Hepatocyte (in vitro differentiated cells): ENCODE measurements around the gene H6PD. TPM values are rescaled to one million over a fixed set of nuclear protein-coding genes. Genes with fewer than 3 reads are reported as not detected.

ENCODE experiments used
- DNase-seq: peaks from one replicate; pipeline ENCODE4 v3.0.0-alpha.2; 2016; ENCODE audit warnings: low spot score
- H2AFZ ChIP-seq: fragments of 200-600 bp; sonication (generic); 2 replicates; pipeline ENCODE4 v1.6.0; 2016; ENCODE audit warnings: antibody characterized with exemption, mild to moderate bottlenecking
- H3K27ac ChIP-seq: fragments of 200-600 bp; sonication (generic); 2 replicates; pipeline ENCODE4 v1.5.1; 2016; ENCODE audit warnings: mild to moderate bottlenecking
- H3K27me3 ChIP-seq: fragments of 200-600 bp; sonication (generic); 2 replicates; pipeline ENCODE4 v1.6.1; 2016
- H3K36me3 ChIP-seq: fragments of 200-600 bp; sonication (generic); replicated peaks from 2 replicates; pipeline ENCODE4 v1.5.1; 2016; ENCODE audit warnings: low read depth; ENCODE audit not compliant: insufficient read depth
- H3K4me1 ChIP-seq: fragments of 200-600 bp; sonication (generic); 2 replicates; pipeline ENCODE4 v1.5.1; 2016; ENCODE audit warnings: mild to moderate bottlenecking, moderate library complexity; ENCODE audit not compliant: insufficient read depth
- H3K4me2 ChIP-seq: fragments of 200-600 bp; sonication (generic); 2 replicates; pipeline ENCODE4 v1.6.0; 2016
- H3K4me3 ChIP-seq: fragments of 200-600 bp; sonication (generic); 2 replicates; pipeline ENCODE4 v1.5.1; 2016; ENCODE audit warnings: mild to moderate bottlenecking
- H3K79me2 ChIP-seq: fragments of 200-600 bp; sonication (generic); 2 replicates; pipeline ENCODE4 v1.6.0; 2017; ENCODE audit warnings: mild to moderate bottlenecking
- H3K9me2 ChIP-seq: fragments of 200-600 bp; sonication (generic); replicated peaks from 2 replicates; pipeline ENCODE4 v1.6.0; 2017; ENCODE audit warnings: mild to moderate bottlenecking; ENCODE audit not compliant: insufficient read depth
- H3K9me3 ChIP-seq: fragments of 200-600 bp; sonication (generic); 2 replicates; pipeline ENCODE4 v1.5.1; 2016; ENCODE audit warnings: low read depth, mild to moderate bottlenecking
- H4K20me1 ChIP-seq: fragments of 200-600 bp; sonication (generic); 2 replicates; pipeline ENCODE4 v1.6.0; 2016; ENCODE audit warnings: mild to moderate bottlenecking; ENCODE audit not compliant: insufficient read depth, poor library complexity, severe bottlenecking
- EZH2 ChIP-seq: fragments of 200-600 bp; sonication (generic); IDR thresholded peaks from 2 replicates; pipeline ENCODE4 v1.6.1; 2016; ENCODE audit warnings: antibody characterized with exemption, mild to moderate bottlenecking, borderline replicate concordance
- EZH2phosphoT487 ChIP-seq: fragments of 200-600 bp; sonication (generic); IDR thresholded peaks from one replicate; pipeline ENCODE4 v1.6.1; 2018; ENCODE audit warnings: antibody characterized with exemption, mild to moderate bottlenecking, low read depth, moderate library complexity; ENCODE audit not compliant: unreplicated experiment, severe bottlenecking
- WGBS: methylation state at CpG from one replicate; pipeline ENCODE4 v1.1.6; 2016; ENCODE audit warnings: low lambda C conversion rate; ENCODE audit errors: missing lambda C conversion rate; 5-methylcytosine and 5-hydroxymethylcytosine counted together
- polyA plus RNA-seq: library from polyadenylated mRNA; unstranded; fragments of >200 nt; fragmentation: Nextera tagmentation; extraction: Ambion mirVana; gene quantifications from 2 replicates; pipeline ENCODE4 v1.2.1, GENCODE V29; 2016
- total RNA-seq: library from RNA; depleted of rRNA; stranded (reverse); fragments of >200 nt; gene quantifications from 2 replicates; pipeline ENCODE4 v1.2.3, GENCODE V29; 2014
- TF ChIP-seq, protein P1 (sequence below): fragments of 200-600 bp; sonication (generic); IDR thresholded peaks from 2 replicates; pipeline ENCODE4 v1.5.1; 2016; ENCODE audit warnings: antibody characterized with exemption, mild to moderate bottlenecking; ENCODE audit not compliant: poor library complexity

Gene H6PD
- total and polyA plus RNA-seq, 2 experiments from 2014 or later: 26.3 to 54.8 TPM

DNA sequence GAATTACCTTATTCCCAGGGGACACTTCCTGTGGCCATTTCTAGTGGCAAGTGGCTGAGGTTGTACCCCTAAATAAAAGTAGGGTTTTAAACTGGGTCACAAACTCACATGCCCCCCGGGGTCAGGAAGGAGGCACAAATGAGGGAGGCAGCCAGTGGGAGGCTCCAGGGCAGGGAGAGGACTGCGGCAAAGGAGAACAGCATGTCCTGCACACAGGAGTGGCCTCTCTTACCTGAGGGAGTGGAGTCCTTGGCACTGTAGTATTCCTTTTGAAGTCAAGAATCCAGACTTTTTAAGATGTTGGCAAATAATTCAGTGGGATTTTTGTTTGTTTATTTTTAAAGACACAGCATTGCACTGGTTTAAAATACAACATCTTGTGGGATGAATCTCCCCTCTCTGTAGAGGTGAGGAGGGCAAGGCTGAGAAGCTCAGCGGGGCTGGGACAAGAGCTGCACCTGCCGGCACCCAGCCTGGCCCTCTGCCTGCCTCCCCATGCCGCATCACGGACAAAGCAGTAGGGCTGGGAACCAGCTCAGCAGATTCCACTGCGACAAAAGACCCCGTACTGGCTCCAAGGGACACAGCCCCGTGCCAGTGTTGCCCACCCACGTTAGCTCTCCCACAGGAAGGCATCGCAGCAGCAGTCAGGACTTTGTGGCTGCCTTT is 80.3 kb downstream of the H6PD start:
- H3K9me3 ChIP-seq: no peaks in the 10 kb centered on the region
- TF ChIP-seq, protein P1, sequence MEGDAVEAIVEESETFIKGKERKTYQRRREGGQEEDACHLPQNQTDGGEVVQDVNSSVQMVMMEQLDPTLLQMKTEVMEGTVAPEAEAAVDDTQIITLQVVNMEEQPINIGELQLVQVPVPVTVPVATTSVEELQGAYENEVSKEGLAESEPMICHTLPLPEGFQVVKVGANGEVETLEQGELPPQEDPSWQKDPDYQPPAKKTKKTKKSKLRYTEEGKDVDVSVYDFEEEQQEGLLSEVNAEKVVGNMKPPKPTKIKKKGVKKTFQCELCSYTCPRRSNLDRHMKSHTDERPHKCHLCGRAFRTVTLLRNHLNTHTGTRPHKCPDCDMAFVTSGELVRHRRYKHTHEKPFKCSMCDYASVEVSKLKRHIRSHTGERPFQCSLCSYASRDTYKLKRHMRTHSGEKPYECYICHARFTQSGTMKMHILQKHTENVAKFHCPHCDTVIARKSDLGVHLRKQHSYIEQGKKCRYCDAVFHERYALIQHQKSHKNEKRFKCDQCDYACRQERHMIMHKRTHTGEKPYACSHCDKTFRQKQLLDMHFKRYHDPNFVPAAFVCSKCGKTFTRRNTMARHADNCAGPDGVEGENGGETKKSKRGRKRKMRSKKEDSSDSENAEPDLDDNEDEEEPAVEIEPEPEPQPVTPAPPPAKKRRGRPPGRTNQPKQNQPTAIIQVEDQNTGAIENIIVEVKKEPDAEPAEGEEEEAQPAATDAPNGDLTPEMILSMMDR: no peak
- TF ChIP-seq EZH2 (no peak), EZH2phosphoT487 (no peak)
- no peaks in the 10 kb centered on the region for H3K27me3 ChIP-seq
- peak overlapping the region; percentile 45 for H3K27ac ChIP-seq
- no peaks in the 10 kb centered on the region for H3K36me3 ChIP-seq
- H4K20me1 ChIP-seq: peaks cover 92% of the 10 kb centered on the region
- H2AFZ ChIP-seq: no peak overlapping the region
- H3K4me3 ChIP-seq: no peak overlapping the region
- peaks cover 99% of the 10 kb centered on the region for H3K79me2 ChIP-seq
- no peak for DNase-seq
- H3K9me2 ChIP-seq: no peaks in the 10 kb centered on the region
- 95% methylated on average over 11 of the region's 11 CpGs for WGBS
- H3K4me1 ChIP-seq: peaks cover 46% of the 10 kb centered on the region
- no peak overlapping the region for H3K4me2 ChIP-seq

- peak overlapping the region; percentile 45 for H3K27ac ChIP-seq
- DNase-seq: no peak
- H3K27me3 ChIP-seq: no peaks in the 10 kb centered on the region
- no peak overlapping the region for H2AFZ ChIP-seq
- peaks cover 53% of the 10 kb centered on the region for H3K4me1 ChIP-seq
- H3K4me3 ChIP-seq: no peak overlapping the region
- no peak for TF ChIP-seq EZH2
- TF ChIP-seq, protein P1: no peak
- TF ChIP-seq EZH2phosphoT487: no peak
- no peaks in the 10 kb centered on the region for H3K9me3 ChIP-seq
- peaks cover 90% of the 10 kb centered on the region for H4K20me1 ChIP-seq
- H3K79me2 ChIP-seq: peaks cover 99% of the 10 kb centered on the region
- no peak overlapping the region for H3K4me2 ChIP-seq
- H3K9me2 ChIP-seq: no peaks in the 10 kb centered on the region
- 81% methylated on average over 20 of the region's 20 CpGs for WGBS
- H3K36me3 ChIP-seq: no peaks in the 10 kb centered on the region
Observed at GRCh38 chr1:9315411-9316079, 81.0 kb downstream of the H6PD start.

GRCh38 chr1:9316080-9316444 is 81.5 kb downstream of the H6PD start:
- Histone ChIP-seq H3K4me1 (peaks cover 51% of the 10 kb centered on the region), H3K4me2 (no peak overlapping the region), H4K20me1 (peaks cover 85% of the 10 kb centered on the region), H3K9me2 (no peaks in the 10 kb centered on the region), H3K9me3 (no peaks in the 10 kb centered on the region), H2AFZ (no peak overlapping the region), H3K4me3 (no peak overlapping the region), H3K36me3 (no peaks in the 10 kb centered on the region), H3K27ac (peak overlapping the region; percentile 31), H3K79me2 (peaks cover 99% of the 10 kb centered on the region), H3K27me3 (no peaks in the 10 kb centered on the region)
- TF ChIP-seq, protein P1: no peak
- no peak for TF ChIP-seq EZH2phosphoT487
- TF ChIP-seq EZH2: no peak
- 92% methylated on average over 7 of the region's 7 CpGs for WGBS
- DNase-seq: no peak
